HEK293 (cell line): Measurements from ENCODE around the gene NOS2.
"Not testable (repeated sequence)": the region's sequence is repeated elsewhere in the genome, so short reads cannot be mapped to it uniquely, and the experiment has no call there.

Source experiments
- CTCF ChIA-PET: fragments of 350-600 bp; formaldehyde crosslinking; extraction: SDS; loops from one replicate; lab custom pipeline; 2021; ENCODE audit warnings: antibody characterized with exemption; lab: Yijun Ruan, JAX
- POLR2A ChIA-PET: fragments of 300-600 bp; formaldehyde crosslinking; extraction: SDS; loops from one replicate; lab custom pipeline; 2020; ENCODE audit warnings: antibody characterized with exemption, inconsistent platforms; lab: Yijun Ruan, JAX
- H3K27ac ChIP-seq: fragments of 200-500 bp; sonication (Bioruptor generic); 2 replicates; pipeline ENCODE4 v1.5.1; 2014; ENCODE audit warnings: low read depth, low read length, control low read depth, inconsistent platforms; ENCODE audit errors: extremely low read depth
- H3K36me3 ChIP-seq, 2 experiments: fragments of 200-500 bp in 1 of 2; sonication (Bioruptor generic) in 1 of 2; 1 replicate in 1 of 2; 2 replicates in 1 of 2; pipeline ENCODE4 v1.5.1; 2014 to 2017; ENCODE audit warnings: inconsistent platforms in 2 of 2, low read length in 2 of 2; ENCODE audit not compliant: control insufficient read depth in 2 of 2, insufficient read depth in 1 of 2
- H3K4me1 ChIP-seq: fragments of 200-500 bp; sonication (Bioruptor generic); 2 replicates; pipeline ENCODE4 v1.5.1; 2014; ENCODE audit warnings: mild to moderate bottlenecking, low read length, inconsistent platforms; ENCODE audit not compliant: control insufficient read depth, insufficient read depth
- H3K4me3 ChIP-seq: 2 replicates; pipeline ENCODE4 v1.5.1; 2011; ENCODE audit warnings: low read depth, mild to moderate bottlenecking, control low read depth, low read length, moderate library complexity
- H3K9me3 ChIP-seq: fragments of 200-500 bp; sonication (Bioruptor generic); 2 replicates; pipeline ENCODE4 v1.5.1; 2014; ENCODE audit warnings: low read depth, low read length, inconsistent platforms; ENCODE audit not compliant: control insufficient read depth, insufficient read depth
- FEZF1 ChIP-seq: fragments of 450-650 bp; formaldehyde crosslinking; IDR thresholded peaks from 2 replicates; pipeline ENCODE4 v1.5.1; 2016; ENCODE audit warnings: missing biosample characterization, missing genetic modification characterization
- INSM2 ChIP-seq: fragments of 450-650 bp; formaldehyde crosslinking; IDR thresholded peaks from 2 replicates; pipeline ENCODE4 v1.5.1; 2016; ENCODE audit warnings: missing biosample characterization, missing genetic modification characterization
- OVOL3 ChIP-seq: fragments of 450-650 bp; formaldehyde crosslinking; IDR thresholded peaks from 2 replicates; pipeline ENCODE4 v1.5.1; 2016; ENCODE audit warnings: missing biosample characterization, missing genetic modification characterization
- ZBTB17 ChIP-seq: fragments of 450-650 bp; formaldehyde crosslinking; IDR thresholded peaks from 2 replicates; pipeline ENCODE4 v1.5.1; 2016; ENCODE audit warnings: missing biosample characterization, missing genetic modification characterization
- ZEB2 ChIP-seq: fragments of 450-650 bp; formaldehyde crosslinking; IDR thresholded peaks from 2 replicates; pipeline ENCODE4 v1.5.1; 2016; ENCODE audit warnings: missing biosample characterization, missing genetic modification characterization
- ZNF26 ChIP-seq: fragments of 450-650 bp; formaldehyde crosslinking; IDR thresholded peaks from 2 replicates; pipeline ENCODE4 v1.5.1; 2016; ENCODE audit warnings: missing biosample characterization, missing genetic modification characterization
- ZNF280D ChIP-seq: fragments of 450-650 bp; formaldehyde crosslinking; IDR thresholded peaks from 2 replicates; pipeline ENCODE4 v1.5.1; 2016; ENCODE audit warnings: missing biosample characterization, missing genetic modification characterization
- ZNF311 ChIP-seq: fragments of 450-650 bp; formaldehyde crosslinking; IDR thresholded peaks from 2 replicates; pipeline ENCODE4 v1.5.1; 2017; ENCODE audit warnings: missing biosample characterization, missing genetic modification characterization, borderline replicate concordance
- ZNF404 ChIP-seq: fragments of 450-650 bp; formaldehyde crosslinking; IDR thresholded peaks from 2 replicates; pipeline ENCODE4 v1.5.1; 2017; ENCODE audit warnings: missing biosample characterization, missing genetic modification characterization
- ZNF473 ChIP-seq: fragments of 450-650 bp; formaldehyde crosslinking; IDR thresholded peaks from 2 replicates; pipeline ENCODE4 v1.5.1; 2017; ENCODE audit warnings: missing biosample characterization, missing genetic modification characterization
- ZNF513 ChIP-seq: fragments of 450-650 bp; IDR thresholded peaks from 2 replicates; pipeline ENCODE4 v1.5.1; 2018; ENCODE audit warnings: missing biosample characterization, missing genetic modification characterization
- ZNF544 ChIP-seq: fragments of 450-650 bp; formaldehyde crosslinking; IDR thresholded peaks from 2 replicates; pipeline ENCODE4 v1.5.0; 2017; ENCODE audit warnings: missing biosample characterization, missing genetic modification characterization
- ZNF558 ChIP-seq: fragments of 450-650 bp; formaldehyde crosslinking; IDR thresholded peaks from 2 replicates; pipeline ENCODE4 v1.5.1; 2016; ENCODE audit warnings: missing biosample characterization, missing genetic modification characterization
- ZNF654 ChIP-seq: fragments of 450-650 bp; formaldehyde crosslinking; IDR thresholded peaks from 2 replicates; pipeline ENCODE4 v1.5.1; 2016; ENCODE audit warnings: low read depth, missing biosample characterization, missing genetic modification characterization
- ZNF692 ChIP-seq: fragments of 450-650 bp; formaldehyde crosslinking; IDR thresholded peaks from 2 replicates; pipeline ENCODE4 v1.5.1; 2016; ENCODE audit warnings: missing biosample characterization, missing genetic modification characterization
- ZSCAN4 ChIP-seq: fragments of 450-650 bp; formaldehyde crosslinking; IDR thresholded peaks from 2 replicates; pipeline ENCODE4 v1.5.1; 2017; ENCODE audit warnings: missing biosample characterization, missing genetic modification characterization

The NOS2 gene

GRCh38 chr17:27837769-27838168 lies 37.4 kb upstream of the NOS2 start:
- H3K36me3 ChIP-seq, POLR2A ChIA-PET, H3K4me3 ChIP-seq, H3K27ac ChIP-seq, H3K9me3 ChIP-seq, H3K4me1 ChIP-seq: not testable (repeated sequence)
- CTCF ChIA-PET = interaction anchor here (1.3 kb wide), 1 partner anchor 32 kb away, joined by 7 read pairs; no protein-coding TSS in a partner anchor

- TF ChIP-seq ZNF544 (tag by site-specific recombination) = no peak
- TF ChIP-seq ZBTB17 (tag by site-specific recombination) = no peak
- no peak for TF ChIP-seq ZEB2 (tag by site-specific recombination)
- TF ChIP-seq OVOL3 (tag by site-specific recombination) = no peak
- no peak for TF ChIP-seq ZNF692 (tag by site-specific recombination)
- TF ChIP-seq ZNF558 (tag by site-specific recombination) = no peak
- TF ChIP-seq FEZF1 = no peak
- TF ChIP-seq ZNF513 (tag by site-specific recombination) = no peak
- TF ChIP-seq ZNF404 (tag by site-specific recombination) = no peak
- no peak for TF ChIP-seq ZNF311 (tag by site-specific recombination)
- TF ChIP-seq ZSCAN4 (tag by site-specific recombination) = no peak
- TF ChIP-seq ZNF26 (tag by site-specific recombination) = no peak
- TF ChIP-seq INSM2 = no peak
- no peak for TF ChIP-seq ZNF280D (tag by site-specific recombination)
- TF ChIP-seq ZNF473 (tag by site-specific recombination) = no peak
- no peak for TF ChIP-seq ZNF654 (tag by site-specific recombination)
- TF ChIP-seq, all 188 proteins: peak for 0
- CTCF ChIA-PET = interaction anchor here (1.0 kb wide), 1 partner anchor 79 kb away, joined by 4 read pairs; no protein-coding TSS in a partner anchor
Observed at GRCh38 chr17:27836651-27837050, 36.3 kb upstream of the NOS2 start.

More at GRCh38 chr17:27836651-27837050, 36.3 kb upstream of the NOS2 start:
- Histone ChIP-seq H3K9me3 (no peaks in the 10 kb centered on the region), H3K4me3 (no peak overlapping the region), H3K4me1 (no peaks in the 10 kb centered on the region), H3K27ac (no peak overlapping the region), H3K36me3 (no peaks in the 10 kb centered on the region)
- POLR2A ChIA-PET = no interaction called here
